Type B pancreatic cell (in vitro differentiated cells): ENCODE data around the gene ST6GAL2. TPM values are rescaled to one million over a fixed set of nuclear protein-coding genes. Genes with fewer than 3 reads are reported as not detected.
A peak's percentile ranks its signal among the peaks of the same experiment; 100 is the strongest.

Source experiments
- DNase-seq: peaks from one replicate; pipeline ENCODE4 v3.0.0; 2021; ENCODE audit warnings: mixed read lengths; ENCODE audit not compliant: unreplicated experiment; ENCODE audit errors: extremely low spot score
- H3K27ac Mint-ChIP-seq: 2 replicates; pipeline ENCODE4 v1.8.0; 2021; ENCODE audit warnings: mild to moderate bottlenecking, mixed read lengths
- H3K27me3 Mint-ChIP-seq: 2 replicates; pipeline ENCODE4 v1.8.0; 2021; ENCODE audit warnings: mixed read lengths
- H3K36me3 Mint-ChIP-seq: 2 replicates; pipeline ENCODE4 v1.8.0; 2021; ENCODE audit warnings: mixed read lengths
- H3K4me1 Mint-ChIP-seq: one replicate; pipeline ENCODE4 v1.8.0; 2021; ENCODE audit warnings: mixed read lengths; ENCODE audit not compliant: unreplicated experiment
- H3K4me3 Mint-ChIP-seq: 2 replicates; pipeline ENCODE4 v1.8.0; 2021; ENCODE audit warnings: mild to moderate bottlenecking, mixed read lengths
- H3K9me3 Mint-ChIP-seq: 2 replicates; pipeline ENCODE4 v1.8.0; 2021; ENCODE audit warnings: mixed read lengths
- total RNA-seq: library from RNA; stranded (reverse); gene quantifications from 2 replicates; pipeline ENCODE4 v1.2.1, GENCODE V29; 2021; ENCODE audit warnings: low replicate concordance
- TF ChIP-seq, protein P1 (sequence below): fragments of 200-600 bp; sonication (generic); conservative IDR thresholded peaks from 2 replicates; pipeline ENCODE4 v1.5.0; 2021; ENCODE audit warnings: antibody characterized with exemption, mild to moderate bottlenecking

ST6GAL2 gene
- total RNA-seq, 1 donor from 2014 or later = 18.7 TPM

DNA sequence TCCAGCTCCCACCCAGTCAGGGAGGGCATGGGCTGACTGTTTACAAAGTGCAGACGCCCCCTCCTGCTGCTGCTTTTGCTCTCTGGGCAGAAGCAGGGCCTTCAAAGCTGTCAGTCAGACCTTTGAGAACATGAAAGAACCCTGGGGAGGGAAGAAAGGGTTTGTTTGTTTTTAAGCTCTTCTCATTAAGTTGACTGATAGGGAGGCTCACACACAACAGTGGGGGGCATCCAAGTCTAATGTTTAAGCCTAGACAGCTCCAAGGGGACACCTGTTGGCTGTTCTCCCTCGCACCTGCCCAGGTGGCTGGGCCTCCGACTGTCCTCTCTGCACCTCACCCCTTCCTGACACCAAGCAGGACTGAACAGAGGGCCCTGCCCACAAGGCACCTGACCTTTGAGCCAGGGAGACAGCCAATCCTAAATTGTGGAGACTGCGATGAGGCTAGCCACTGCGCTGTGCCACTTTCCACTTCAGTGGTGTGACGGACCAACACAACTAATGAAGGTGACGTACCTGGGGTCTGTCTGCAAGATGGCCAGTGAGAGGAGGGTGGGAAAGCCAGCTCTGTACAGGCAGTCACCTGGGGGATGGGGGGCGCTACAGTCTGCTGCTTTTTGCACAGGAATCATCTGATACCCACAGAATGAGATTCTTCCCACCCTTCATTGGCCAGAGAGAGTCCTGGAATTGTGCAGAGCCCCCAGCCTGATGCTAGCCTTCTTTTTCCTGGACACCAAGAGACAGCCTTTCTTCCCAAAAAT lies 16.3 kb downstream of the ST6GAL2 start:
- Mint-ChIP-seq H3K36me3 (no peaks in the 10 kb centered on the region), H3K9me3 (no peaks in the 10 kb centered on the region), H3K27me3 (peaks cover 3% of the 10 kb centered on the region), H3K4me1 (peaks cover 17% of the 10 kb centered on the region), H3K27ac (no peak overlapping the region), H3K4me3 (no peak overlapping the region)
- no peak for DNase-seq
- TF ChIP-seq, protein P1, sequence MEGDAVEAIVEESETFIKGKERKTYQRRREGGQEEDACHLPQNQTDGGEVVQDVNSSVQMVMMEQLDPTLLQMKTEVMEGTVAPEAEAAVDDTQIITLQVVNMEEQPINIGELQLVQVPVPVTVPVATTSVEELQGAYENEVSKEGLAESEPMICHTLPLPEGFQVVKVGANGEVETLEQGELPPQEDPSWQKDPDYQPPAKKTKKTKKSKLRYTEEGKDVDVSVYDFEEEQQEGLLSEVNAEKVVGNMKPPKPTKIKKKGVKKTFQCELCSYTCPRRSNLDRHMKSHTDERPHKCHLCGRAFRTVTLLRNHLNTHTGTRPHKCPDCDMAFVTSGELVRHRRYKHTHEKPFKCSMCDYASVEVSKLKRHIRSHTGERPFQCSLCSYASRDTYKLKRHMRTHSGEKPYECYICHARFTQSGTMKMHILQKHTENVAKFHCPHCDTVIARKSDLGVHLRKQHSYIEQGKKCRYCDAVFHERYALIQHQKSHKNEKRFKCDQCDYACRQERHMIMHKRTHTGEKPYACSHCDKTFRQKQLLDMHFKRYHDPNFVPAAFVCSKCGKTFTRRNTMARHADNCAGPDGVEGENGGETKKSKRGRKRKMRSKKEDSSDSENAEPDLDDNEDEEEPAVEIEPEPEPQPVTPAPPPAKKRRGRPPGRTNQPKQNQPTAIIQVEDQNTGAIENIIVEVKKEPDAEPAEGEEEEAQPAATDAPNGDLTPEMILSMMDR = no peak

DNA sequence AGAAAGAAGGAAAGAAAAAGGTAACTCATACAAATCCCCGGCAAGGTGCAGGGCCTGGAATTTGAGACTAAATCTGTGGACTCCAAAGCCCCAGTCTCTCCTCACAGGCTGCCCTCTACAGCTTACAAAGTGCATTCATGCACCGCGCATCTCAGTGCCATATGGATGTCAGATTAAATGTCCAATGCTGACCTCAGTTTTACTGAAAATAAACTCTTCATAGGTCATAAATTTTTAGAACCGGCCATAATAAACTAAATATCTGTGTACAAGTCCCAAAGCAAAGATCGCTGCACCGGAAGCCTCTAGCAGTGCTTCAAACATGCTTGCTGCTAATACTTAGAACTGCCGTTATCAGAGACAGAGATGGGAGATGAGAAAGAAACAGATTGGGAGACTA lies 17.7 kb downstream of the ST6GAL2 start:
- Mint-ChIP-seq H3K36me3 (peaks cover 3% of the 10 kb centered on the region), H3K4me1 (peaks cover 17% of the 10 kb centered on the region)
- DNase-seq = no peak

DNA sequence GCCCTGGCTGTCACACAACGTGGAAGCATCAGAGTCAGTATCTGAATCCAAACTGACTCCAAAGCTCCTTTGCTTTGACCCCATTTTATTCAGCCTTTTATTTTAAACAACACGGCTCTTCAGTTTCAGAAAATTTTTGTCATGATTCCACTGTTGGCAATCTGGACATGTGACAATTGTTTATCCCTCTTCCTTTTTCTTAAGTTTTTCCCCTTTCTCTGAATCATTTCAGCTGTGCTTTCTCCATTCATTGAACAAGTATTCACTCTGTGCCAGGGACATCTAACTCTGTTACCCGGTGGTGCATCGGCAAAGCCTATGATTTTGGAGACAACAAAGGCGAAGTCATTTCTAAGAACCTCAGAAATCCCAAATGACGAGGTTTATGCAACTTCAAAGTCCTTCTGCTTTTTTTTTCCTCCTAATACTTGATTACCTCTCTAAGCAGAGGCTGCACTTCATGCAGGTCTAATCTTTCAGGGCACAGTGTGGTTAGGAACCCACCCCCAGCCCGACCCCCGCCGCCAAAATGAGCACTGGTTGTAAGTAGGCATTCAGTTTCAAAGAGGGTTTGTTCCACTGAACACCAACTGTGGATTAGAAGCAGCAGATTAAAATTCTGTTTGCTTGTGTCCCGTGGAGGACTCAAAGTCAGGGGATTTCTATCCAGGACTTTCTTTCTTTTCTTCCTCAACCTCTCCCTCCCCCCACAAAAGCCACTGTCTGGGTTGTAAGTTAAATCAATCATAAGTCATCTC lies 18.6 kb downstream of the ST6GAL2 start:
- Mint-ChIP-seq H3K4me1 (peaks cover 17% of the 10 kb centered on the region), H3K27ac (no peak overlapping the region), H3K27me3 (peaks cover 4% of the 10 kb centered on the region), H3K36me3 (peaks cover 3% of the 10 kb centered on the region), H3K4me3 (no peak overlapping the region), H3K9me3 (no peaks in the 10 kb centered on the region)
- DNase-seq = no peak
- TF ChIP-seq, protein P1 = no peak

More for the DNA sequence above, 17.7 kb downstream of the ST6GAL2 start:
- H3K9me3 Mint-ChIP-seq = no peaks in the 10 kb centered on the region
- TF ChIP-seq, protein P1 = peak; percentile 75
- no peak overlapping the region for H3K4me3 Mint-ChIP-seq
- H3K27me3 Mint-ChIP-seq = peaks cover 7% of the 10 kb centered on the region
- no peak overlapping the region for H3K27ac Mint-ChIP-seq

DNA sequence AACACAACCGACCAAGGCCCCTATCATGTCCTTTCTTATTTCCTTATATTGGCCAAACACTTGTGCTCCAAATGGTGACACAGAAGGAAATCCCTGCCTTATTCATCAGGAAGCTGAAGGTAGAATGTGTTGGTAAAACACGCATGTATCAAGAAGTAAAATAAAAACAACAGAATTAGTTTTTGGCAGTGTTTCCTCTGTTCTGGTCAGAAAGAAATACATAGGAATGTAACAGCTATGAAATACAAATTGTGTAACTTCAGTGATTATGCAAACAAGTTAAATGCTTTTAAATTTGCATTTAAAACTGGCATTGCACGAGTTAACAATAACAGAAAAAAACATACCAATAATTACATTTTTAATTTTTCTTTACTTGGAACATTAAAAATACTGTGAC lies 19.3 kb downstream of the ST6GAL2 start:
- TF ChIP-seq, protein P1 = no peak
- peaks cover 3% of the 10 kb centered on the region for H3K36me3 Mint-ChIP-seq

DNA sequence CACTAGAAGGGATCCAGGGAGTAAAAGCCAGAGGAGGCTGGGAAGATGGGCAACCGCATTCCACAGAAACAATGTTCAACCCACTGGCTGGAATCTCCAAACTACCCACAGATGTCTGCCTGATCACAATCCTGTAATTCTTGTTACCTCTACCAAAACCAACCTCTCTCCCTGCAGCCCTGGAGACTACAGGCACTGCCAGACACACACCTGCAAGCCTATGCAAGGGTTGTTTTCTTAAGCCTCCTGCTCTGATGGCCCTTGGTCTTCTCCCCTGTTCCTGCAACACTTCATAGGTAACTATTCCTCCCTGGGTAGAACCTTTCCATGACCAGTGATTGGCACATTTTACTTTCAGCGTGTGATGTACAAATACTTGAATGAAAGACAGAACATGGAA lies 21.9 kb downstream of the ST6GAL2 start:
- Mint-ChIP-seq H3K27ac (no peak overlapping the region), H3K36me3 (peaks cover 14% of the 10 kb centered on the region), H3K4me3 (no peak overlapping the region), H3K27me3 (peaks cover 4% of the 10 kb centered on the region), H3K9me3 (peaks cover 12% of the 10 kb centered on the region), H3K4me1 (peaks cover 17% of the 10 kb centered on the region)
- TF ChIP-seq, protein P1 = no peak
- DNase-seq = no peak

More for the DNA sequence above, 19.3 kb downstream of the ST6GAL2 start:
- H3K27me3 Mint-ChIP-seq = peaks cover 4% of the 10 kb centered on the region
- H3K9me3 Mint-ChIP-seq = no peaks in the 10 kb centered on the region
- H3K4me1 Mint-ChIP-seq = peaks cover 17% of the 10 kb centered on the region
- no peak for DNase-seq
- H3K27ac Mint-ChIP-seq = no peak overlapping the region
- no peak overlapping the region for H3K4me3 Mint-ChIP-seq
